Activated CD8-positive, alpha-beta T cell treated with anti-CD3 and anti-CD28 coated beads for 36 hours (primary cell): ENCODE measurements around the gene CD163. TPM values are rescaled to one million over a fixed set of nuclear protein-coding genes. Genes with fewer than 3 reads are reported as not detected.

Source experiments
- ATAC-seq: fragments of 200-7000 bp; cut with Tn5 transposase; one replicate; pipeline ENCODE4 v1.10.0; 2021; ENCODE audit warnings: mild to moderate bottlenecking, moderate library complexity
- CTCF ChIA-PET: fragments of 350-600 bp; sonication (Branson Sonifier 250); formaldehyde crosslinking; loops from one replicate; lab custom pipeline; 2021; ENCODE audit warnings: antibody characterized with exemption; lab: Charles Lee
- POLR2A ChIA-PET: fragments of 350-600 bp; sonication (Branson Sonifier 250); formaldehyde crosslinking; loops from one replicate; lab custom pipeline; 2021; ENCODE audit warnings: antibody characterized with exemption; lab: Charles Lee
- DNase-seq: peaks from one replicate; pipeline ENCODE4 v3.0.0-alpha.2; 2020
- H3K27ac Mint-ChIP-seq: one replicate; pipeline ENCODE4 v1.8.0; 2021; ENCODE audit warnings: mild to moderate bottlenecking, mixed read lengths
- H3K27me3 Mint-ChIP-seq: one replicate; pipeline ENCODE4 v1.8.0; 2021; ENCODE audit warnings: mixed read lengths
- H3K36me3 Mint-ChIP-seq: one replicate; pipeline ENCODE4 v1.8.0; 2021; ENCODE audit warnings: low read depth, mixed read lengths
- H3K4me1 Mint-ChIP-seq: one replicate; pipeline ENCODE4 v1.8.0; 2021; ENCODE audit warnings: low read depth, mixed read lengths
- H3K4me3 Mint-ChIP-seq: one replicate; pipeline ENCODE4 v1.8.0; 2021; ENCODE audit warnings: mild to moderate bottlenecking, moderate library complexity, mixed read lengths
- H3K9me3 Mint-ChIP-seq: one replicate; pipeline ENCODE4 v1.8.0; 2021; ENCODE audit warnings: mixed read lengths
- intact Hi-C: fragments of 100-400 bp; cut with micrococcal nuclease; formaldehyde crosslinking; loops from one replicate; pipeline ENCODE4 v1.10.0; 2022
- total RNA-seq, 2 experiments: library from RNA; stranded (reverse); gene quantifications; one replicate each; pipeline ENCODE4 v1.2.3, GENCODE V29; 2021
- TF ChIP-seq, protein P1 (sequence below): fragments of 200-600 bp; IDR thresholded peaks from one replicate; pipeline ENCODE4 v1.8.0; 2022; ENCODE audit warnings: antibody characterized with exemption, mild to moderate bottlenecking

The CD163 gene
- total RNA-seq, 2 experiments from 2014 or later = not detected

GRCh38 chr12:7451756-7452155 is 51.8 kb downstream of the CD163 start:
- Mint-ChIP-seq H3K4me1 (no peaks in the 10 kb centered on the region), H3K27me3 (peaks cover 4% of the 10 kb centered on the region), H3K4me3 (no peak overlapping the region), H3K27ac (no peak overlapping the region), H3K9me3 (peaks cover 5% of the 10 kb centered on the region), H3K36me3 (no peaks in the 10 kb centered on the region)
- ChIA-PET POLR2A (no interaction called here), CTCF (no interaction called here)
- TF ChIP-seq, protein P1, sequence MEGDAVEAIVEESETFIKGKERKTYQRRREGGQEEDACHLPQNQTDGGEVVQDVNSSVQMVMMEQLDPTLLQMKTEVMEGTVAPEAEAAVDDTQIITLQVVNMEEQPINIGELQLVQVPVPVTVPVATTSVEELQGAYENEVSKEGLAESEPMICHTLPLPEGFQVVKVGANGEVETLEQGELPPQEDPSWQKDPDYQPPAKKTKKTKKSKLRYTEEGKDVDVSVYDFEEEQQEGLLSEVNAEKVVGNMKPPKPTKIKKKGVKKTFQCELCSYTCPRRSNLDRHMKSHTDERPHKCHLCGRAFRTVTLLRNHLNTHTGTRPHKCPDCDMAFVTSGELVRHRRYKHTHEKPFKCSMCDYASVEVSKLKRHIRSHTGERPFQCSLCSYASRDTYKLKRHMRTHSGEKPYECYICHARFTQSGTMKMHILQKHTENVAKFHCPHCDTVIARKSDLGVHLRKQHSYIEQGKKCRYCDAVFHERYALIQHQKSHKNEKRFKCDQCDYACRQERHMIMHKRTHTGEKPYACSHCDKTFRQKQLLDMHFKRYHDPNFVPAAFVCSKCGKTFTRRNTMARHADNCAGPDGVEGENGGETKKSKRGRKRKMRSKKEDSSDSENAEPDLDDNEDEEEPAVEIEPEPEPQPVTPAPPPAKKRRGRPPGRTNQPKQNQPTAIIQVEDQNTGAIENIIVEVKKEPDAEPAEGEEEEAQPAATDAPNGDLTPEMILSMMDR = no peak
- intact Hi-C loops = no loop called here
- ATAC-seq (no peak), DNase-seq (no peak)

DNA sequence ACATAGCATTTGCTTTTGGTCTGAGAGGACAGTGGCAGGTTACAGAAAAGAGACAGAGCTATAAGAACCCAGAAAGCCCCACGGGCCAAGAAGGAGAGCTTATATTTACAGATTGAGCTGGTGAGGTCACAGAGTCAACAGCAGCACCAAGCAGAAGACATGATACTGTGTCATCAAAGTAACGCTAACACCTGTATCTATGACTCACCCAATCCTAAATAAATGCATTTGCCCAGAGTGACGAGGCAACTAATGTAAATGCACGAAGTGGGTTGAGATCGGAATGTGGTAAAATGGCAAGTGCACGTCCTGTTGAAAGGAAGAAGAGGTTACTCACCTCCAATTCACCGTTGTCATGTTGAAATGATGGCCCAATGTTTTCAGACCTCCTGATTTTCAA is 52.9 kb downstream of the CD163 start:
- no peak overlapping the region for H3K27ac Mint-ChIP-seq
- ChIA-PET POLR2A (no interaction called here), CTCF (no interaction called here)
- peaks cover 4% of the 10 kb centered on the region for H3K27me3 Mint-ChIP-seq
- no peak overlapping the region for H3K4me3 Mint-ChIP-seq
- TF ChIP-seq, protein P1 = no peak
- intact Hi-C loops = no loop called here
- ATAC-seq (no peak), DNase-seq (no peak)
- no peaks in the 10 kb centered on the region for H3K36me3 Mint-ChIP-seq
- H3K9me3 Mint-ChIP-seq = peaks cover 5% of the 10 kb centered on the region
- H3K4me1 Mint-ChIP-seq = no peaks in the 10 kb centered on the region

DNA sequence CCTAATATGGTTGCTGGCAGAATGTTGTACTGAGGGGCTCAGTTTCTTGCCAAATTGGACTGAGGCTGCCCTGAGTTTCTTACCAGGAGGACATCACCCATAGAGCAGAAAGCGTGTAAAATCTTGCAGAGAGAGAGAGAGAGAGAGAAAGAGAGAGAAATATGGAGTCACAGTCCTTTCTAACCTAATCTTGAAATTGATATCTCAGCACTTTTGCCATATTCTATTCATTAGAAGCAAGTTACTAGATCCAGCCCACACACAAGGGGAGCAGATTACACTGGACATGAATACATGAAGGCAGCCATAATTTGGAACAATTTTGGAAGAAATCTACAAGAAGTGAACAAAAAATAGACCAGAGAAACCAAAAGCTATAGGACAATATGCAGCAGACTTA is 55.5 kb downstream of the CD163 start:
- no peak overlapping the region for H3K27ac Mint-ChIP-seq
- TF ChIP-seq, protein P1 = no peak
- intact Hi-C loops = no loop called here
- no peaks in the 10 kb centered on the region for H3K9me3 Mint-ChIP-seq
- H3K4me3 Mint-ChIP-seq = no peak overlapping the region
- DNase-seq (no peak), ATAC-seq (no peak)
- CTCF ChIA-PET = no interaction called here
- H3K4me1 Mint-ChIP-seq = no peaks in the 10 kb centered on the region
- no peaks in the 10 kb centered on the region for H3K36me3 Mint-ChIP-seq
- POLR2A ChIA-PET = no interaction called here
- H3K27me3 Mint-ChIP-seq = peaks cover 4% of the 10 kb centered on the region

- POLR2A ChIA-PET = no interaction called here
- intact Hi-C loops = no loop called here
- Mint-ChIP-seq H3K36me3 (no peaks in the 10 kb centered on the region), H3K4me1 (no peaks in the 10 kb centered on the region), H3K27ac (no peak overlapping the region), H3K27me3 (peaks cover 21% of the 10 kb centered on the region), H3K9me3 (no peaks in the 10 kb centered on the region), H3K4me3 (no peak overlapping the region)
- CTCF ChIA-PET = no interaction called here
- DNase-seq (no peak), ATAC-seq (no peak)
- TF ChIP-seq, protein P1 = no peak
These were observed 59.0 kb downstream of the CD163 start for GRCh38 chr12:7444537-7444936.

DNA sequence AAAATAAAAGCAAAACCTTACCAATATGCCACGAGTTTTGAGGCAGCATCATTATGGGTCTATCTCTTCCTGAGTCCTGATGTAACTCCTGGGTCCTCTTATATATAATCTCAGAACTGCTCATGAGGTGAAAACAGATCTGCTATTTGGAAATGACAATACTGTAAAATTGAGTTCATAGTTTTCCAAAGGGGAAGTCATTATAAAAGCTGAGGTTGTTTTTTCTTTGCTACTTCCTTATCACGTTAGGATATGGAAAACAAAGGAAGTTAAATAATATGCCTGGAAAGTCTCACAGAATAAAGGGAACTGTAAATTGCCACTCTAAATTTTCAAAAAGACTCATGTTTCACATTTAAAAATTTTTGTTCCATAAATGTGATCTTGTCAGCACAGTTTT is 59.5 kb downstream of the CD163 start, which contains the start of gene CD163L1:
Gene CD163L1 (minus strand): TSS at position 78 of the 400 bp plus-strand sequence. CDS start 26 bp downstream, at position 52.
- no peaks in the 10 kb centered on the region for H3K9me3 Mint-ChIP-seq
- H3K27me3 Mint-ChIP-seq = peaks cover 26% of the 10 kb centered on the region
- TF ChIP-seq, protein P1 = no peak
- no peak within 1 kb of the TSS for H3K4me3 Mint-ChIP-seq
- intact Hi-C loops = no loop called here
- no peak within 1 kb of the TSS for H3K27ac Mint-ChIP-seq
- ChIA-PET POLR2A (no interaction called here), CTCF (no interaction called here)
- ATAC-seq = no peak
- H3K4me1 Mint-ChIP-seq = no peaks in the 10 kb centered on the region
- DNase-seq = no peak
- no peaks in the 10 kb centered on the region for H3K36me3 Mint-ChIP-seq
